K562 (cell line): ENCODE data around the gene PRRT2. TPM values are rescaled to one million over a fixed set of nuclear protein-coding genes. Genes with fewer than 3 reads are reported as not detected.

Source experiments
- ATAC-seq: fragments of 200-7000 bp; cut with Tn5 transposase; 3 replicates; pipeline ENCODE4 v1.9.1; 2020; ENCODE audit warnings: moderate library complexity
- BruUV-seq: library from RNA; stranded (reverse); fragments of 400-500 nt; replicated peaks from 2 replicates; lab custom pipeline; 2021; lab: Mats Ljungman, UMichigan
- CTCF ChIA-PET: fragments of 300-600 bp; formaldehyde crosslinking; extraction: SDS; loops from one replicate; lab custom pipeline; 2021; ENCODE audit warnings: low intra/inter-chr PET ratio; lab: Yijun Ruan, JAX
- POLR2A ChIA-PET: fragments of 300-600, 350-650 bp; sonication (Branson Sonifier 250); formaldehyde crosslinking; extraction: SDS; loops from one replicate; lab custom pipeline; 2021; ENCODE audit warnings: antibody characterized with exemption, inconsistent platforms; lab: Yijun Ruan, JAX
- DNase-seq, 4 experiments: peaks; one replicate each; pipeline versions ENCODE4 v3.0.0 to v3.0.0-alpha.2; 2011 to 2018; ENCODE audit warnings: low spot score in 3 of 4, mixed read lengths in 3 of 4; ENCODE audit errors: extremely low read depth in 1 of 4
- FAIRE-seq: peaks from 2 replicates; lab custom pipeline; 2011; peaks lifted over from hg19 to GRCh38; lab: Jason Lieb, UNC
- H2AFZ ChIP-seq: 2 replicates; pipeline ENCODE4 v1.6.0; 2011; ENCODE audit warnings: low read depth, low read length, control low read depth, inconsistent platforms
- H3K27ac ChIP-seq: fragments of 200-600 bp; 3 replicates; pipeline ENCODE4 v1.8.0; 2011; ENCODE audit warnings: low read depth, mild to moderate bottlenecking, control low read depth, inconsistent platforms, low read length, moderate library complexity, mixed read lengths; ENCODE audit errors: extremely low read depth
- H3K27me3 ChIP-seq, 2 experiments: fragments of 300-600 bp in 1 of 2; 2 replicates in 1 of 2; 3 replicates in 1 of 2; pipeline versions ENCODE4 v1.6.0 to v1.8.0; 2011; ENCODE audit warnings: inconsistent platforms in 2 of 2, low read length in 2 of 2, mild to moderate bottlenecking in 1 of 2, mixed read lengths in 1 of 2, moderate library complexity in 1 of 2; ENCODE audit not compliant: control insufficient read depth in 2 of 2, insufficient read depth in 2 of 2
- H3K36me3 ChIP-seq: fragments of 300-600 bp; 3 replicates; pipeline ENCODE4 v1.8.0; 2011; ENCODE audit warnings: mild to moderate bottlenecking, low read length, inconsistent platforms; ENCODE audit not compliant: control insufficient read depth, insufficient read depth
- H3K4me1 ChIP-seq, 2 experiments: fragments of 200-600 bp in 1 of 2; replicated peaks in 1 of 2; 2 replicates in 1 of 2; 3 replicates in 1 of 2; pipeline versions ENCODE4 v1.5.1 to v1.8.0; 2011; ENCODE audit warnings: inconsistent platforms in 2 of 2, low read length in 2 of 2, mild to moderate bottlenecking in 1 of 2, mixed read lengths in 1 of 2, moderate library complexity in 1 of 2; ENCODE audit not compliant: control insufficient read depth in 2 of 2, insufficient read depth in 2 of 2
- H3K4me2 ChIP-seq: 2 replicates; pipeline ENCODE4 v1.6.1; 2011; ENCODE audit warnings: low read length, control low read depth, inconsistent platforms, mixed read lengths; ENCODE audit not compliant: insufficient read depth
- H3K4me3 ChIP-seq: fragments of 200-600 bp; sonication (generic), shearing (Covaris generic); 2 replicates; pipeline ENCODE4 v1.5.1; 2016; ENCODE audit warnings: control low read depth, inconsistent platforms
- H3K79me2 ChIP-seq: fragments of 200-600 bp; 3 replicates; pipeline ENCODE4 v1.8.0; 2011; ENCODE audit warnings: low read length, inconsistent platforms; ENCODE audit not compliant: control insufficient read depth, insufficient read depth
- H3K9ac ChIP-seq, 2 experiments: 2 replicates each; pipeline versions ENCODE4 v1.6.0 to v1.6.1; 2011; ENCODE audit warnings: low read depth in 2 of 2, low read length in 2 of 2, control low read depth in 1 of 2, inconsistent platforms in 1 of 2, mild to moderate bottlenecking in 1 of 2, mixed read lengths in 1 of 2; ENCODE audit not compliant: insufficient read depth in 1 of 2
- H3K9me1 ChIP-seq: one replicate; pipeline ENCODE4 v1.6.0; 2011; ENCODE audit warnings: inconsistent platforms, mild to moderate bottlenecking, low read length, moderate library complexity; ENCODE audit not compliant: control insufficient read depth, insufficient read depth
- H3K9me3 ChIP-seq: replicated peaks from 2 replicates; pipeline ENCODE4 v1.5.1; 2011; ENCODE audit warnings: low read depth, low read length, inconsistent platforms; ENCODE audit not compliant: control insufficient read depth, insufficient read depth
- H4K20me1 ChIP-seq: replicated peaks from 2 replicates; pipeline ENCODE4 v1.6.1; 2011; ENCODE audit warnings: low read length, inconsistent platforms, mixed read lengths; ENCODE audit not compliant: control insufficient read depth, insufficient read depth
- BRCA1 ChIP-seq, 2 experiments: fragments of 450-650 bp in 1 of 2; sonication (generic) in 1 of 2; formaldehyde crosslinking in 1 of 2; IDR thresholded peaks; 2 replicates each; pipeline versions ENCODE4 v1.5.0 to v1.6.1; 2017 to 2020; ENCODE audit warnings: mild to moderate bottlenecking in 1 of 2, missing genetic modification reagents in 1 of 2
- CBFA2T2 ChIP-seq: fragments of 450-650 bp; conservative IDR thresholded peaks from 2 replicates; pipeline ENCODE4 v1.6.1; 2017; ENCODE audit warnings: mild to moderate bottlenecking
- CBFA2T3 ChIP-seq: fragments of 450-650 bp; IDR thresholded peaks from 2 replicates; pipeline ENCODE4 v1.6.1; 2017
- CEBPB ChIP-seq: fragments of 450-650 bp; IDR thresholded peaks from 2 replicates; pipeline ENCODE4 v1.6.1; 2016; ENCODE audit warnings: missing genetic modification characterization, missing compliant biosample characterization
- CEBPG ChIP-seq, 3 experiments: fragments of 200-800 bp in 1 of 3; sonication (Bioruptor generic) in 1 of 3; sonication (generic) in 1 of 3; formaldehyde crosslinking in 1 of 3; IDR thresholded peaks in 2 of 3; conservative IDR thresholded peaks in 1 of 3; 2 replicates each; pipeline versions ENCODE4 v1.6.1 to v1.8.0; 2016 to 2022; ENCODE audit warnings: missing compliant biosample characterization in 2 of 3, missing genetic modification characterization in 2 of 3, mild to moderate bottlenecking in 1 of 3, missing genetic modification reagents in 1 of 3
- ETV6 ChIP-seq, 3 experiments: fragments of 150-350 bp in 1 of 3; sonication (generic) in 1 of 3; formaldehyde crosslinking in 1 of 3; IDR thresholded peaks; 2 replicates each; pipeline versions ENCODE4 v1.6.1 to v1.8.0; 2014 to 2022; ENCODE audit warnings: borderline replicate concordance in 2 of 3, low read depth in 2 of 3, antibody characterized with exemption in 1 of 3, low read length in 1 of 3, mild to moderate bottlenecking in 1 of 3, missing genetic modification reagents in 1 of 3
- THRAP3 ChIP-seq: fragments of 450-650 bp; IDR thresholded peaks from 2 replicates; pipeline ENCODE4 v1.6.1; 2016; ENCODE audit warnings: mild to moderate bottlenecking, inconsistent platforms, borderline replicate concordance
- ZNF239 ChIP-seq: fragments of 250-450 bp; sonication (Bioruptor Pico); IDR thresholded peaks from 2 replicates; pipeline ENCODE4 v1.4.0; 2020; ENCODE audit warnings: mild to moderate bottlenecking
- ZNF384 ChIP-seq: IDR thresholded peaks from 2 replicates; pipeline ENCODE4 v1.6.1; 2012; ENCODE audit warnings: low read depth, low read length, improper control_type of control experiment
- WGBS: fragments of 100-300 bp; shearing (Covaris generic); methylation state at CpG from one replicate; pipeline ENCODE4 v1.1.6; 2016; ENCODE audit warnings: low coverage, mixed read lengths; ENCODE audit not compliant: insufficient coverage; ENCODE audit errors: missing lambda C conversion rate; 5-methylcytosine and 5-hydroxymethylcytosine counted together
- in situ Hi-C: fragments of 300-500 bp; cut with MboI; formaldehyde crosslinking; loops from 4 replicates; pipeline ENCODE4 v1.15.0; 2018; ENCODE audit warnings: inconsistent platforms, mixed read lengths
- intact Hi-C: fragments of 100-400 bp; cut with micrococcal nuclease; formaldehyde crosslinking; loops from 2 replicates; pipeline ENCODE4 v1.14.2; 2022
- polyA plus RNA-seq, 8 experiments: library from polyadenylated mRNA; depleted of rRNA in 4 of 8; stranded (reverse) in 5 of 8; unstranded in 3 of 8; fragments of >200 nt; fragmentation: Nextera tagmentation in 2 of 8; fragmentation: Illumina TruSeq in 1 of 8; extraction: Ambion mirVana in 2 of 8; extraction: Trizol in 1 of 8; gene quantifications; 2 replicates each; pipeline versions ENCODE4 v1.2.1 to v1.2.3, GENCODE V29; 2011 to 2014; ENCODE audit warnings: inconsistent platforms in 1 of 8, missing spikeins in 1 of 8
- total RNA-seq, 7 experiments: library from RNA; depleted of rRNA in 6 of 7; stranded (reverse); fragments of >200 nt in 6 of 7; fragmentation: Illumina TruSeq in 2 of 7; extraction: Trizol in 2 of 7; gene quantifications; 2 replicates each; pipeline versions ENCODE4 v1.2.1 to v1.2.3, GENCODE V29; 2011 to 2021; ENCODE audit warnings: low replicate concordance in 1 of 7

PRRT2 gene
- total and polyA plus RNA-seq, 9 of the 15 experiments (the other 6 are each of a cell fraction or from before 2014, with no cell fraction given): 0.11 to 1.0 (median 0.42) TPM; not detected in 2

DNA sequence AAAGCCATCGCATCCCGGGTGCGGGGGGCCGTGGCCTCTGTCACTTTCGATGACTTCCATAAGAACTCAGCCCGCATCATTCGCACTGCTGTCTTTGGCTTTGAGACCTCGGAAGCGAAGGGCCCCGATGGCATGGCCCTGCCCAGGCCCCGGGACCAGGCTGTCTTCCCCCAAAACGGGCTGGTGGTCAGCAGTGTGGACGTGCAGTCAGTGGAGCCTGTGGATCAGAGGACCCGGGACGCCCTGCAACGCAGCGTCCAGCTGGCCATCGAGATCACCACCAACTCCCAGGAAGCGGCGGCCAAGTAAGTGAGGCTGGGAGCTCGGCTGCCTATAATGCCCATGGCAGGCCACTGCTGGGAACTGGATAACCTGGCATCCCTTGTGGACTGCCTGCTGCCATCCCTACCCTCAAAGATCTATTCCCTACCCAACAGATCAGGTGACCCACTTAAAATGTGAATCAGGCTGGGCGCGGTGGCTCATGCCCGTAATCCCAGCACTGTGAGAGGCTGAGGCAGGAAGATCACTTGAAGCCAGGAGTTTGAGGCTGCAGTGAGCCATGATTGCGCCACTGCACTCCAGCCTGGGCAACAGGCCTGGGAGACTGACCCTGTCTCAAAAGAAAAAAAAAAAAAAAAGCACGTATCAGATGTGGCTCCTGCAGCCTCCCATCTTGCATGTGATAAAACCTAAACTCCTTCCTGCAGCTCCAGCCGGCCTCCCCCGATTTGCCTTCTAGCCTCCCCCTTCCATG lies 32.8 kb downstream of the PRRT2 start:
- H3K9me1 ChIP-seq: no peaks in the 10 kb centered on the region
- no peak for ATAC-seq
- WGBS: 54% methylated on average over 27 of the region's 28 CpGs
- no peak for DNase-seq
- POLR2A ChIA-PET: interaction anchor here (0.6 to 2.2 kb wide), 5 partner anchors 10 to 28 kb away, joined by 3 to 8 read pairs (median 4); no protein-coding TSS in a partner anchor
- BruUV-seq: no TSS peak
- H3K4me1 ChIP-seq: peaks cover 0 to 40% of the 10 kb centered on the region in 2 experiments; a peak in 2 of 5 replicates
- H3K27ac ChIP-seq: no peak overlapping the region
- in situ Hi-C loops: no loop called here
- TF ChIP-seq BRCA1 (IDR thresholded peaks at IDR 0.05): no peak
- no peak for TF ChIP-seq BRCA1 (CRISPR knock-in tag; IDR thresholded peaks at IDR 0.05)
- TF ChIP-seq CEBPG (CRISPR knock-in tag; IDR thresholded peaks at IDR 0.05): no peak
- peak in 1 of 2 experiments; percentile 57; a peak in 1 of 4 replicates for TF ChIP-seq CEBPG (tag; conservative IDR thresholded peaks at IDR 0.05 in 1 of 2, IDR thresholded peaks at IDR 0.05 in 1 of 2)
- TF ChIP-seq ZNF239 (CRISPR knock-in tag): no peak
- no peak for TF ChIP-seq ETV6 (IDR thresholded peaks at IDR 0.05; ENCODE audit: borderline replicate concordance in 1 of 2, low read depth in 2 of 2, low read length in 1 of 2)
- no peak for TF ChIP-seq ETV6 (CRISPR knock-in tag; IDR thresholded peaks at IDR 0.05; ENCODE audit: borderline replicate concordance)
- TF ChIP-seq CBFA2T2: peak; percentile 29; the same call in 1 of the 2 replicates
- TF ChIP-seq ZNF384: peak; percentile 73
- TF ChIP-seq CBFA2T3: peak; percentile 55
- TF ChIP-seq CEBPB (tag): peak; percentile 80
- no peak for TF ChIP-seq THRAP3
- TF ChIP-seq, all 486 proteins: peak for 5
- Histone ChIP-seq H3K4me2 (no peak overlapping the region), H3K27me3 (0 out of 5 replicates have a peak, but pooled peaks cover 0 to 4% of the 10 kb centered on the region in 2 experiments), H3K4me3 (no peak overlapping the region), H4K20me1 (no peaks in the 10 kb centered on the region), H3K79me2 (no peaks in the 10 kb centered on the region), H2AFZ (no peak overlapping the region), H3K36me3 (no peaks in the 10 kb centered on the region), H3K9me3 (no peaks in the 10 kb centered on the region), H3K9ac (peak overlapping the region in 1 of 2 experiments; percentile 78; a peak in 2 of 4 replicates)
- intact Hi-C loops: no loop called here
- FAIRE-seq: no peak
- CTCF ChIA-PET: no interaction called here
